ENCODE measurements around the gene PSORS1C1.

The PSORS1C1 gene

GRCh38 chr6:31111712-31112111 is 2.9 kb upstream of the PSORS1C1 start:
- Histone ChIP-seq H3F3A (ENCODE audit: control insufficient read depth, insufficient read depth) (no peaks in the 10 kb centered on the region), H3K27me3 (ENCODE audit: control insufficient read depth, low read length) (peaks cover 11% of the 10 kb centered on the region; the same call in 1 of the 2 replicates), H3K79me2 (ENCODE audit: control insufficient read depth, low read length) (no peaks in the 10 kb centered on the region), H3K9me3 (ENCODE audit: control insufficient read depth, insufficient read depth, low read length) (no peaks in the 10 kb centered on the region), H3K4me2 (ENCODE audit: low read length) (no peak overlapping the region), H3K4me1 (ENCODE audit: control insufficient read depth, low read length) (no peaks in the 10 kb centered on the region), H3K9me2 (replicated peaks; ENCODE audit: control insufficient read depth, low read length) (no peaks in the 10 kb centered on the region), H3K36me3 (ENCODE audit: control insufficient read depth, low read length) (no peaks in the 10 kb centered on the region), H3K27ac (ENCODE audit: low read depth, low read length) (no peak overlapping the region), H4K20me1 (ENCODE audit: control insufficient read depth, insufficient read depth, low read depth, low read length) (no peaks in the 10 kb centered on the region), H3K4me3 (ENCODE audit: low read length) (no peak overlapping the region)
- no peak for TF ChIP-seq CTCF (IDR thresholded peaks at IDR 0.05; ENCODE audit: low read depth, low read length, poor library complexity, severe bottlenecking)
- no peak for TF ChIP-seq EZH2phosphoT487 (IDR thresholded peaks at IDR 0.05; ENCODE audit: borderline replicate concordance, low read length)

- H3K9me3 ChIP-seq (ENCODE audit: control insufficient read depth, insufficient read depth, low read length) = no peaks in the 10 kb centered on the region
- TF ChIP-seq EZH2phosphoT487 (IDR thresholded peaks at IDR 0.05; ENCODE audit: borderline replicate concordance, low read length) = no peak
- H3K4me1 ChIP-seq (ENCODE audit: control insufficient read depth, low read length) = no peaks in the 10 kb centered on the region
- no peak within 1 kb of the TSS for H3K27ac ChIP-seq (ENCODE audit: low read depth, low read length)
- H4K20me1 ChIP-seq (ENCODE audit: control insufficient read depth, insufficient read depth, low read depth, low read length) = no peaks in the 10 kb centered on the region
- H3K79me2 ChIP-seq (ENCODE audit: control insufficient read depth, low read length) = no peaks in the 10 kb centered on the region
- H3K9me2 ChIP-seq (replicated peaks; ENCODE audit: control insufficient read depth, low read length) = no peaks in the 10 kb centered on the region
- H3K4me2 ChIP-seq (ENCODE audit: low read length) = no peak within 1 kb of the TSS
- no peak within 1 kb of the TSS for H3K4me3 ChIP-seq (ENCODE audit: low read length)
- H3K27me3 ChIP-seq (ENCODE audit: control insufficient read depth, low read length) = peaks cover 11% of the 10 kb centered on the region; the same call in 1 of the 2 replicates
- H3K36me3 ChIP-seq (ENCODE audit: control insufficient read depth, low read length) = no peaks in the 10 kb centered on the region
- H3F3A ChIP-seq (ENCODE audit: control insufficient read depth, insufficient read depth) = no peaks in the 10 kb centered on the region
Observed at GRCh38 chr6:31112478-31112877, 2.1 kb upstream of the PSORS1C1 start, which contains the start of gene C6orf15. C6orf15 (minus strand) TSS chr6:31112575; CDS start chr6:31112555, 20 bp downstream.

GRCh38 chr6:31113861-31114540 is 599 bp upstream of the PSORS1C1 start:
- H3K79me2 ChIP-seq (ENCODE audit: control insufficient read depth, low read length) = no peaks in the 10 kb centered on the region
- H3K36me3 ChIP-seq (ENCODE audit: control insufficient read depth, low read length) = no peaks in the 10 kb centered on the region
- no peak overlapping the region for H3K27ac ChIP-seq (ENCODE audit: low read depth, low read length)
- TF ChIP-seq CTCF (IDR thresholded peaks at IDR 0.05; ENCODE audit: low read depth, low read length, poor library complexity, severe bottlenecking) (no peak), EZH2phosphoT487 (IDR thresholded peaks at IDR 0.05; ENCODE audit: borderline replicate concordance, low read length) (no peak)
- H3K4me1 ChIP-seq (ENCODE audit: control insufficient read depth, low read length) = no peaks in the 10 kb centered on the region
- peaks cover 11% of the 10 kb centered on the region; the same call in 1 of the 2 replicates for H3K27me3 ChIP-seq (ENCODE audit: control insufficient read depth, low read length)
- H3K9me3 ChIP-seq (ENCODE audit: control insufficient read depth, insufficient read depth, low read length) = no peaks in the 10 kb centered on the region
- H3K9me2 ChIP-seq (replicated peaks; ENCODE audit: control insufficient read depth, low read length) = no peaks in the 10 kb centered on the region
- H3K4me2 ChIP-seq (ENCODE audit: low read length) = no peak overlapping the region
- H4K20me1 ChIP-seq (ENCODE audit: control insufficient read depth, insufficient read depth, low read depth, low read length) = no peaks in the 10 kb centered on the region
- no peaks in the 10 kb centered on the region for H3F3A ChIP-seq (ENCODE audit: control insufficient read depth, insufficient read depth)
- H3K4me3 ChIP-seq (ENCODE audit: low read length) = no peak overlapping the region
